K562 (cell line): ENCODE results near the gene HAUS1. TPM values are rescaled to one million over a fixed set of nuclear protein-coding genes. Genes with fewer than 3 reads are reported as not detected.

Source experiments
- BHLHE40 ChIP-seq: IDR thresholded peaks from 2 replicates; pipeline ENCODE4 v1.6.1; 2011; ENCODE audit warnings: low read length, improper control_type of control experiment
- CC2D1A ChIP-seq: fragments of 450-650 bp; IDR thresholded peaks from 2 replicates; pipeline ENCODE4 v1.6.1; 2017; ENCODE audit warnings: mild to moderate bottlenecking
- E2F6 ChIP-seq, 2 experiments: IDR thresholded peaks; 2 replicates each; pipeline ENCODE4 v1.6.1; 2011; ENCODE audit warnings: borderline replicate concordance in 1 of 2, control low read depth in 1 of 2, low read depth in 1 of 2, low read length in 1 of 2, mild to moderate bottlenecking in 1 of 2, mixed read lengths in 1 of 2, moderate library complexity in 1 of 2; ENCODE audit not compliant: insufficient read depth in 1 of 2, insufficient read length in 1 of 2, poor library complexity in 1 of 2, severe bottlenecking in 1 of 2; ENCODE audit errors: extremely low read depth in 1 of 2
- EP400 ChIP-seq: fragments of 450-650 bp; IDR thresholded peaks from 2 replicates; pipeline ENCODE4 v1.6.1; 2017; ENCODE audit warnings: antibody characterized with exemption, mild to moderate bottlenecking, moderate library complexity
- IRF1 ChIP-seq: sonication (generic); formaldehyde crosslinking; IDR thresholded peaks from 2 replicates; pipeline ENCODE4 v1.8.0; 2022; ENCODE audit warnings: missing genetic modification reagents, mild to moderate bottlenecking, borderline replicate concordance
- KAT7 ChIP-seq: sonication (generic); formaldehyde crosslinking; IDR thresholded peaks from 2 replicates; pipeline ENCODE4 v1.8.0; 2022; ENCODE audit warnings: missing genetic modification reagents, mild to moderate bottlenecking, borderline replicate concordance
- MED1 ChIP-seq: sonication (generic); formaldehyde crosslinking; IDR thresholded peaks from 2 replicates; pipeline ENCODE4 v1.8.1; 2023; ENCODE audit warnings: missing genetic modification reagents, borderline replicate concordance
- NELFE ChIP-seq: IDR thresholded peaks from 2 replicates; pipeline ENCODE4 v1.6.1; 2011; ENCODE audit warnings: mild to moderate bottlenecking; ENCODE audit not compliant: insufficient read depth, insufficient read length
- POLR2H ChIP-seq: IDR thresholded peaks from 2 replicates; pipeline ENCODE4 v1.6.1; 2016; ENCODE audit warnings: missing genetic modification characterization, low read depth, mild to moderate bottlenecking, control low read depth, missing compliant biosample characterization, moderate library complexity
- SETDB1 ChIP-seq: IDR thresholded peaks from one replicate; pipeline ENCODE4 v1.6.1; 2012; ENCODE audit warnings: low read length, control low read depth, inconsistent platforms
- SMAD2 ChIP-seq: fragments of 150-350 bp; IDR thresholded peaks from 2 replicates; pipeline ENCODE4 v1.6.1; 2014; ENCODE audit warnings: low read depth, mild to moderate bottlenecking, low read length
- ZBTB12 ChIP-seq: fragments of 250-450 bp; sonication (Bioruptor Pico); IDR thresholded peaks from 2 replicates; pipeline ENCODE4 v1.4.0; 2020
- ZNF124 ChIP-seq: sonication (generic); formaldehyde crosslinking; IDR thresholded peaks from 2 replicates; pipeline ENCODE4 v1.8.1; 2022; ENCODE audit warnings: missing genetic modification reagents
- ZNF583 ChIP-seq: fragments of 250-450 bp; sonication (Bioruptor Pico); IDR thresholded peaks from 2 replicates; pipeline ENCODE4 v1.4.0; 2020
- ZNF696 ChIP-seq: fragments of 250-450 bp; sonication (Bioruptor Pico); conservative IDR thresholded peaks from 2 replicates; pipeline ENCODE4 v1.4.0; 2020; ENCODE audit warnings: mild to moderate bottlenecking, moderate library complexity
- ZNF766 ChIP-seq: fragments of 200-800 bp; sonication (Bioruptor generic); conservative IDR thresholded peaks from 2 replicates; pipeline ENCODE4 v1.6.1; 2016; ENCODE audit warnings: missing genetic modification characterization, missing compliant biosample characterization
- ZNF79 ChIP-seq: fragments of 250-450 bp; sonication (Bioruptor Pico); IDR thresholded peaks from 2 replicates; pipeline ENCODE4 v1.4.0; 2020; ENCODE audit warnings: low read depth, mild to moderate bottlenecking, moderate library complexity
- polyA plus RNA-seq, 8 experiments: library from polyadenylated mRNA; depleted of rRNA in 4 of 8; stranded (reverse) in 5 of 8; unstranded in 3 of 8; fragments of >200 nt; fragmentation: Nextera tagmentation in 2 of 8; fragmentation: Illumina TruSeq in 1 of 8; extraction: Ambion mirVana in 2 of 8; extraction: Trizol in 1 of 8; gene quantifications; 2 replicates each; pipeline versions ENCODE4 v1.2.1 to v1.2.3, GENCODE V29; 2011 to 2014; ENCODE audit warnings: inconsistent platforms in 1 of 8, missing spikeins in 1 of 8
- total RNA-seq, 7 experiments: library from RNA; depleted of rRNA in 6 of 7; stranded (reverse); fragments of >200 nt in 6 of 7; fragmentation: Illumina TruSeq in 2 of 7; extraction: Trizol in 2 of 7; gene quantifications; 2 replicates each; pipeline versions ENCODE4 v1.2.1 to v1.2.3, GENCODE V29; 2011 to 2021; ENCODE audit warnings: low replicate concordance in 1 of 7
- TF ChIP-seq, protein P1 (sequence below): sonication (generic); formaldehyde crosslinking; IDR thresholded peaks from 2 replicates; pipeline ENCODE4 v1.8.1; 2022; ENCODE audit warnings: missing genetic modification reagents
- TF ChIP-seq, protein P2 (sequence below): sonication (generic); formaldehyde crosslinking; IDR thresholded peaks from 2 replicates; pipeline ENCODE4 v1.8.1; 2023; ENCODE audit warnings: mild to moderate bottlenecking, missing genetic modification reagents
- TF ChIP-seq, protein P3 (sequence below): fragments of 450-650 bp; IDR thresholded peaks from 2 replicates; pipeline ENCODE4 v1.6.1; 2018; ENCODE audit warnings: mild to moderate bottlenecking, low read depth; ENCODE audit not compliant: partially characterized antibody

The HAUS1 gene
- total and polyA plus RNA-seq, 9 of the 15 experiments (the other 6 are each of a cell fraction or from before 2014, with no cell fraction given): 45.6 to 135 (median 76.3) TPM

DNA sequence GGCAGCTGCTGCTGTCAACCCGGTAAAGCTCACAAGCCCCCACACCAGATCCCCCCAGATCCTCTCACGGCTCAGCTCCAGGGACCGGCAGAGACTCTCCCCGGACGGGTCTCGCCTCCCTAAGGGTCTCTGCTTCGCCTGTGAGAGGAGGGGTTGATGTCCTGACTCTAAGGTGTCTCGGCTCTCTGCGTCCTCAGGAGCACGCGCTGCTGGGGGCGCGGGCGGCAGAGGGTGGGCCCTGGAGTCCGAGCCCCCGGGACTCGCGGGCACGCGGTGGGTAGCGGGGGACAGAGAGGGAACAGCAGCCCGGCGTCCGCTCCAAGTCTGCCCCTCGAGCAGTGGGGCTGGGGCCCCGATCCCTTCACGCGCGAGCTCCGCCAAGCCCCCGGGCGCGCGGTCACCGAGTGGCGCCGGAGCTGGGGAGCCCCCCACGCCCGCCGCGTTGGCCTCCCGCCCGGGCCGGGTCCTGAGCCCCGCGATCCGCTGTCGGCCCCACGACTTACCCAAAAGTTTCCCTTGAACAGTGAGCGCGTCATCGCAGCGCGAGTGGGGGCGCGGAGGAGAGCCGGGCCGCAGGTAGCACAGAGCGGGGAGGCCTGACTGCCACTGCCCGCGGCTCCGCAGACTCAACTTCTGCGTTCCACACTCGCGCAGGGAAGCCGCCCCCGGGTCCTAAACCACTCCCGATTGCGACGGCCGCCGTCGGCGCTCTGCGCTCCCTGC is 32.4 kb upstream of the HAUS1 start, which contains the start of gene PSTPIP2 (continued):
- TF ChIP-seq, protein P1, sequence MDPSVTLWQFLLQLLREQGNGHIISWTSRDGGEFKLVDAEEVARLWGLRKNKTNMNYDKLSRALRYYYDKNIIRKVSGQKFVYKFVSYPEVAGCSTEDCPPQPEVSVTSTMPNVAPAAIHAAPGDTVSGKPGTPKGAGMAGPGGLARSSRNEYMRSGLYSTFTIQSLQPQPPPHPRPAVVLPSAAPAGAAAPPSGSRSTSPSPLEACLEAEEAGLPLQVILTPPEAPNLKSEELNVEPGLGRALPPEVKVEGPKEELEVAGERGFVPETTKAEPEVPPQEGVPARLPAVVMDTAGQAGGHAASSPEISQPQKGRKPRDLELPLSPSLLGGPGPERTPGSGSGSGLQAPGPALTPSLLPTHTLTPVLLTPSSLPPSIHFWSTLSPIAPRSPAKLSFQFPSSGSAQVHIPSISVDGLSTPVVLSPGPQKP (CRISPR knock-in tag): no peak
- no peak for TF ChIP-seq ZNF79 (CRISPR knock-in tag)
- no peak for TF ChIP-seq MED1
- TF ChIP-seq IRF1 (CRISPR knock-in tag): no peak
- TF ChIP-seq NELFE: no peak
- TF ChIP-seq ZBTB12 (CRISPR knock-in tag): no peak
- no peak for TF ChIP-seq SETDB1
- no peak; the same call in 1 of the 2 replicates for TF ChIP-seq EP400
- TF ChIP-seq, protein P2, sequence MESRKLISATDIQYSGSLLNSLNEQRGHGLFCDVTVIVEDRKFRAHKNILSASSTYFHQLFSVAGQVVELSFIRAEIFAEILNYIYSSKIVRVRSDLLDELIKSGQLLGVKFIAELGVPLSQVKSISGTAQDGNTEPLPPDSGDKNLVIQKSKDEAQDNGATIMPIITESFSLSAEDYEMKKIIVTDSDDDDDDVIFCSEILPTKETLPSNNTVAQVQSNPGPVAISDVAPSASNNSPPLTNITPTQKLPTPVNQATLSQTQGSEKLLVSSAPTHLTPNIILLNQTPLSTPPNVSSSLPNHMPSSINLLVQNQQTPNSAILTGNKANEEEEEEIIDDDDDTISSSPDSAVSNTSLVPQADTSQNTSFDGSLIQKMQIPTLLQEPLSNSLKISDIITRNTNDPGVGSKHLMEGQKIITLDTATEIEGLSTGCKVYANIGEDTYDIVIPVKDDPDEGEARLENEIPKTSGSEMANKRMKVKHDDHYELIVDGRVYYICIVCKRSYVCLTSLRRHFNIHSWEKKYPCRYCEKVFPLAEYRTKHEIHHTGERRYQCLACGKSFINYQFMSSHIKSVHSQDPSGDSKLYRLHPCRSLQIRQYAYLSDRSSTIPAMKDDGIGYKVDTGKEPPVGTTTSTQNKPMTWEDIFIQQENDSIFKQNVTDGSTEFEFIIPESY: no peak
- TF ChIP-seq ZNF583 (CRISPR knock-in tag): no peak
- TF ChIP-seq CC2D1A: no peak
- TF ChIP-seq BHLHE40: no peak
- TF ChIP-seq KAT7 (CRISPR knock-in tag): peak; percentile 67; the same call in 1 of the 2 replicates
- peak in 1 of 2 experiments; percentile 53 for TF ChIP-seq E2F6 (IDR thresholded peaks at IDR 0.05; ENCODE audit: borderline replicate concordance in 1 of 2, extremely low read depth in 1 of 2, insufficient read depth in 1 of 2, insufficient read length in 1 of 2, low read depth in 1 of 2, low read length in 1 of 2, poor library complexity in 1 of 2, severe bottlenecking in 1 of 2)
- TF ChIP-seq, protein P3, sequence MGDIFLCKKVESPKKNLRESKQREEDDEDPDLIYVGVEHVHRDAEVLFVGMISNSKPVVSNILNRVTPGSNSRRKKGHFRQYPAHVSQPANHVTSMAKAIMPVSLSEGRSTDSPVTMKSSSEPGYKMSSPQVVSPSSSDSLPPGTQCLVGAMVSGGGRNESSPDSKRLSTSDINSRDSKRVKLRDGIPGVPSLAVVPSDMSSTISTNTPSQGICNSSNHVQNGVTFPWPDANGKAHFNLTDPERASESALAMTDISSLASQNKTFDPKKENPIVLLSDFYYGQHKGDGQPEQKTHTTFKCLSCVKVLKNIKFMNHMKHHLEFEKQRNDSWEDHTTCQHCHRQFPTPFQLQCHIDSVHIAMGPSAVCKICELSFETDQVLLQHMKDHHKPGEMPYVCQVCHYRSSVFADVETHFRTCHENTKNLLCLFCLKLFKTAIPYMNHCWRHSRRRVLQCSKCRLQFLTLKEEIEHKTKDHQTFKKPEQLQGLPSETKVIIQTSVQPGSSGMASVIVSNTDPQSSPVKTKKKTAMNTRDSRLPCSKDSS: no peak
- TF ChIP-seq SMAD2: no peak
- TF ChIP-seq POLR2H (tag): no peak
- TF ChIP-seq ZNF766 (CRISPR knock-in tag): no peak
- TF ChIP-seq ZNF696 (CRISPR knock-in tag): no peak
- no peak for TF ChIP-seq ZNF124 (CRISPR knock-in tag)
- TF ChIP-seq, all 486 proteins: peak for 48
